Body of pancreas (tissue), 4 donors: Measurements from ENCODE around the gene UHRF2. TPM values are rescaled to one million over a fixed set of nuclear protein-coding genes. Genes with fewer than 3 reads are reported as not detected.

Source experiments
- ATAC-seq: fragments of 150-250 bp; one replicate; pipeline ENCODE4 v1.9.1; 2016
- DNase-seq, 4 donors: peaks; one replicate each; pipeline ENCODE4 v3.0.0-alpha.2; 2019
- H3K27ac ChIP-seq, 4 donors: fragments of 200-600 bp; sonication (generic); 1 replicate in 3 of 4; 2 replicates in 1 of 4; pipeline versions ENCODE4 v1.5.1 to v1.6.1; 2016 to 2019; ENCODE audit warnings: mild to moderate bottlenecking in 1 of 4, mixed read lengths in 1 of 4, moderate library complexity in 1 of 4
- H3K27me3 ChIP-seq, 2 donors: fragments of 200-600 bp; sonication (generic); one replicate each; pipeline ENCODE4 v1.6.0; 2016; ENCODE audit warnings: mild to moderate bottlenecking in 1 of 2
- H3K36me3 ChIP-seq, 2 donors: fragments of 200-600 bp; sonication (generic); replicated peaks in 1 of 2; 2 replicates each; pipeline ENCODE4 v1.5.1; 2016; ENCODE audit warnings: low read depth in 2 of 2; ENCODE audit not compliant: insufficient read depth in 1 of 2
- H3K4me1 ChIP-seq: fragments of 200-600 bp; sonication (generic); one replicate; pipeline ENCODE4 v1.6.0; 2016
- H3K4me3 ChIP-seq, 2 donors: fragments of 200-600 bp; sonication (generic); 1 replicate in 1 of 2; 2 replicates in 1 of 2; pipeline ENCODE4 v1.5.1; 2016 to 2019
- H3K9me3 ChIP-seq, 3 donors: fragments of 200-600 bp; sonication (generic); 1 replicate in 2 of 3; 2 replicates in 1 of 3; pipeline ENCODE4 v1.5.1; 2016
- POLR2A ChIP-seq, 3 donors: fragments of 450-650 bp; IDR thresholded peaks; one replicate each; pipeline ENCODE4 v1.6.1; 2016; ENCODE audit warnings: antibody characterized with exemption in 3 of 3, mild to moderate bottlenecking in 2 of 3
- WGBS, 2 donors: methylation state at CpG; one replicate each; pipeline ENCODE4 v1.1.5; 2017; 5-methylcytosine and 5-hydroxymethylcytosine counted together
- intact Hi-C: fragments of 100-400 bp; cut with DNase I; formaldehyde crosslinking; loops from one replicate; pipeline ENCODE4 v1.15.1; 2023
- total RNA-seq, 2 donors: library from RNA; depleted of rRNA; stranded (reverse); fragments of >200 nt; gene quantifications; one replicate each; pipeline ENCODE4 v1.1.0, GENCODE V29; 2016
- TF ChIP-seq, protein P1 (sequence below), 7 experiments: fragments of 450-650 bp in 4 of 7; fragments of 200-600 bp in 3 of 7; sonication (generic) in 3 of 7; IDR thresholded peaks; one replicate each; pipeline ENCODE4 v1.5.1; 2016 to 2019; ENCODE audit warnings: antibody characterized with exemption in 7 of 7

Gene UHRF2
- total RNA-seq, 2 donors from 2014 or later: 52.1 to 69.8 TPM

DNA sequence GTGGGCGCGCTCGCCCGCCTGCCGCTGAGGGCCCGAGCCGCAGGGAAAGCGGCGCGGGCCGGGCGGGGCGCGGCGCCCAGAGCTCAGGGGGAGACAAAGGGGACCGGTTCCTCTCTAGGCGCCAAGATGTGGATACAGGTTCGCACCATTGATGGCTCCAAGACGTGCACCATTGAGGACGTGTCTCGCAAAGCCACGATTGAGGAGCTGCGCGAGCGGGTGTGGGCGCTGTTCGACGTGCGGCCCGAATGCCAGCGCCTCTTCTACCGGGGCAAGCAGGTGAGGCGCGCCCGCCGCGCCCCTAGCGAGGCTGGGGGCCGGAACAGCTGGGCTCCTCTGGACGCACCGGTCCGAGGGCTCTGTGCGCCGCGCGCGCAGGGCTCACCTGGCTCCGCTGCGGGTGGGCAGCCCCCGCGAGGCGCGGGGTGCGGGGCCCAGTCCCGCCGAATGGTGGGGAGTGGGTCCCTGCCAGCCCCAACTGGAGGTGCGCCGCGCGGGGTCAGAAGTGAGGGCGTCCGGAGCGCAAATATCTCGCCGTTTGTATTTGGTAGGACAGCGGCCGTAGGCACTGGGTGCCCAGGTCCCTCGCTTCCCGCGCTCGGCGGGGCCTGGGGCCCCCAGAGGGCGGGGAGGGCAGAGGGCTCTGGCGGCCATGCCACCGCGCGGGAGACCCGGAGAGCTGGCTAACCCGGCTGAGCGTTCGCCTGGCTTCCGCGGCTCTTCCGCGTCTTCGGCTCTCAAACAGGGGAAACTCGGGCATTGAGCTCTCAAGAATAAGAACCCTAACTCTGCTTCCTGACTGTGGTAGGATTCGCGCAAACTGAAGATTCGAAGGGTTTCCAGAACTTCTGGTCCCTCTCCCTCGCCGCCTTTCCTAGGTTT is 607 bp downstream of the UHRF2 start:
- H3K36me3 ChIP-seq: no peaks in the 10 kb centered on the region
- intact Hi-C loops: no loop called here
- peak overlapping the region; percentile 46 to 85 (median 76) for H3K27ac ChIP-seq
- H3K4me3 ChIP-seq: peak overlapping the region; percentile 72 to 94
- ATAC-seq (peak; percentile 49), DNase-seq (peak; percentile 31 to 58 (median 44))
- no peaks in the 10 kb centered on the region for H3K27me3 ChIP-seq
- H3K4me1 ChIP-seq: peaks cover 41% of the 10 kb centered on the region
- 0% methylated on average over 90 of the region's 92 CpGs; no CpG with 5 or more reads in 1 of the 2 donors for WGBS, 2 donors
- no peaks in the 10 kb centered on the region for H3K9me3 ChIP-seq
- no peak for TF ChIP-seq POLR2A (IDR thresholded peaks at IDR 0.05)
- TF ChIP-seq, protein P1, sequence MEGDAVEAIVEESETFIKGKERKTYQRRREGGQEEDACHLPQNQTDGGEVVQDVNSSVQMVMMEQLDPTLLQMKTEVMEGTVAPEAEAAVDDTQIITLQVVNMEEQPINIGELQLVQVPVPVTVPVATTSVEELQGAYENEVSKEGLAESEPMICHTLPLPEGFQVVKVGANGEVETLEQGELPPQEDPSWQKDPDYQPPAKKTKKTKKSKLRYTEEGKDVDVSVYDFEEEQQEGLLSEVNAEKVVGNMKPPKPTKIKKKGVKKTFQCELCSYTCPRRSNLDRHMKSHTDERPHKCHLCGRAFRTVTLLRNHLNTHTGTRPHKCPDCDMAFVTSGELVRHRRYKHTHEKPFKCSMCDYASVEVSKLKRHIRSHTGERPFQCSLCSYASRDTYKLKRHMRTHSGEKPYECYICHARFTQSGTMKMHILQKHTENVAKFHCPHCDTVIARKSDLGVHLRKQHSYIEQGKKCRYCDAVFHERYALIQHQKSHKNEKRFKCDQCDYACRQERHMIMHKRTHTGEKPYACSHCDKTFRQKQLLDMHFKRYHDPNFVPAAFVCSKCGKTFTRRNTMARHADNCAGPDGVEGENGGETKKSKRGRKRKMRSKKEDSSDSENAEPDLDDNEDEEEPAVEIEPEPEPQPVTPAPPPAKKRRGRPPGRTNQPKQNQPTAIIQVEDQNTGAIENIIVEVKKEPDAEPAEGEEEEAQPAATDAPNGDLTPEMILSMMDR (IDR thresholded peaks at IDR 0.05): no peak

- TF ChIP-seq POLR2A (IDR thresholded peaks at IDR 0.05): no peak
- TF ChIP-seq, protein P1 (IDR thresholded peaks at IDR 0.05): no peak
- Histone ChIP-seq H3K27ac (peak overlapping the region in 3 of 4 donors; percentile 68 to 85 (median 84)), H3K27me3 (no peaks in the 10 kb centered on the region), H3K36me3 (no peaks in the 10 kb centered on the region), H3K4me3 (peak overlapping the region; percentile 72 to 94), H3K4me1 (peaks cover 48% of the 10 kb centered on the region), H3K9me3 (no peaks in the 10 kb centered on the region)
- no peak for DNase-seq
- intact Hi-C loops: no loop called here
- ATAC-seq: no peak
- WGBS, 2 donors: 0 to 1% methylated on average over 10 to 11 of the region's 11 CpGs
These were observed 1.2 kb downstream of the UHRF2 start for GRCh38 chr9:6414247-6414641.

GRCh38 chr9:6415266-6415665 is 2.3 kb downstream of the UHRF2 start:
- peaks cover 51% of the 10 kb centered on the region for H3K4me1 ChIP-seq
- intact Hi-C loops: no loop called here
- DNase-seq: no peak

DNA sequence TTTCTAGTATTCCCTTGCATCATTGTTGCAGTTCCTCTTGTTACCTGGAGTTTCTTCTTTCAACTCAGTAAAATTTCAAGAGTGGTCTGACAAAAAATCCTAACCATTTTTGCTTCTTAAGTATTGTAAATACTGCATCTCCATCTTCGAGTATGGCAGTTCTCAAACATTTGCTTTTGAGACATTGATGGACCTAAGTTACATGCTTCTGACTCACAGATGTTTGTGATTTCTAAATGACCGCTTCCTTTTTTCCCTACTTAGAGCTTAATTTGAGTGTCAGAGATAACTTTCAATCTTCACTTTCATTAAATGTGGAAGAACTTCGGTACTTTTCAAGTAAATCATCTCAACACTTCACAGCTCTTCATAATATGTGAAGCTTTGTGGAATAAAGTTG is 4.2 kb downstream of the UHRF2 start:
- ATAC-seq (no peak), DNase-seq (no peak)
- Histone ChIP-seq H3K36me3 (no peaks in the 10 kb centered on the region), H3K27me3 (no peaks in the 10 kb centered on the region), H3K27ac (no peak overlapping the region), H3K9me3 (no peaks in the 10 kb centered on the region), H3K4me1 (peaks cover 51% of the 10 kb centered on the region), H3K4me3 (no peak overlapping the region)
- intact Hi-C loops: no loop called here
- WGBS, 2 donors: 51 to 59% methylated on average over 3 of the region's 3 CpGs
- TF ChIP-seq, protein P1 (IDR thresholded peaks at IDR 0.05): no peak

More at GRCh38 chr9:6415266-6415665, 2.3 kb downstream of the UHRF2 start:
- H3K4me3 ChIP-seq: no peak overlapping the region
- 46 to 51% methylated on average over 5 of the region's 5 CpGs for WGBS, 2 donors
- no peaks in the 10 kb centered on the region for H3K27me3 ChIP-seq
- ATAC-seq: no peak
- TF ChIP-seq, protein P1 (IDR thresholded peaks at IDR 0.05): no peak
- no peak for TF ChIP-seq POLR2A (IDR thresholded peaks at IDR 0.05)
- H3K9me3 ChIP-seq: no peaks in the 10 kb centered on the region
- no peaks in the 10 kb centered on the region for H3K36me3 ChIP-seq
- no peak overlapping the region for H3K27ac ChIP-seq
